Common myeloid progenitor, CD34-positive (primary cell): ENCODE data around the gene ST7.

Source experiments
- CTCF ChIA-PET: fragments of 350-600 bp; sonication (Branson Sonifier 250); formaldehyde crosslinking; loops from one replicate; lab custom pipeline; 2021; ENCODE audit warnings: antibody characterized with exemption; lab: Charles Lee
- POLR2A ChIA-PET: fragments of 350-600 bp; sonication (Branson Sonifier 250); formaldehyde crosslinking; loops from one replicate; lab custom pipeline; 2021; ENCODE audit warnings: antibody characterized with exemption; lab: Charles Lee
- DNase-seq, 3 donors: peaks; one replicate each; pipeline versions ENCODE4 v3.0.0 to v3.0.0-alpha.2; 2013
- H3K27ac ChIP-seq, 2 experiments: 1 replicate in 1 of 2; 2 replicates in 1 of 2; pipeline ENCODE4 v1.7.0; 2013; ENCODE audit warnings: inconsistent platforms in 2 of 2, low read length in 2 of 2, mild to moderate bottlenecking in 2 of 2, low read depth in 1 of 2, moderate library complexity in 1 of 2; ENCODE audit not compliant: severe bottlenecking in 2 of 2, insufficient read depth in 1 of 2, poor library complexity in 1 of 2
- H3K27me3 ChIP-seq, 5 experiments: replicated peaks in 2 of 5; 1 replicate in 3 of 5; 2 replicates in 2 of 5; pipeline versions ENCODE4 v1.6.1 to v1.7.0; 2013; ENCODE audit warnings: low read length in 4 of 5, mild to moderate bottlenecking in 2 of 5, moderate library complexity in 2 of 5, inconsistent platforms in 1 of 5; ENCODE audit not compliant: insufficient read depth in 5 of 5, control insufficient read depth in 4 of 5
- H3K36me3 ChIP-seq, 4 experiments: 1 replicate in 2 of 4; 2 replicates in 2 of 4; pipeline versions ENCODE4 v1.6.1 to v1.7.0; 2013; ENCODE audit warnings: low read length in 3 of 4, control low read depth in 1 of 4, mild to moderate bottlenecking in 1 of 4; ENCODE audit not compliant: control insufficient read depth in 4 of 4, insufficient read depth in 4 of 4
- H3K4me1 ChIP-seq, 4 experiments: 1 replicate in 3 of 4; 2 replicates in 1 of 4; pipeline versions ENCODE4 v1.6.1 to v1.7.1; 2013; ENCODE audit warnings: low read length in 3 of 4, mild to moderate bottlenecking in 3 of 4, control low read depth in 1 of 4, inconsistent platforms in 1 of 4, moderate library complexity in 1 of 4; ENCODE audit not compliant: control insufficient read depth in 4 of 4, insufficient read depth in 4 of 4; ENCODE audit errors: control extremely low read depth in 1 of 4
- H3K4me3 ChIP-seq, 7 experiments: 1 replicate in 4 of 7; 2 replicates in 3 of 7; pipeline versions ENCODE4 v1.5.1 to v1.7.0; 2013; ENCODE audit warnings: mild to moderate bottlenecking in 7 of 7, low read length in 6 of 7, moderate library complexity in 6 of 7, inconsistent platforms in 2 of 7, low read depth in 2 of 7, control low read depth in 1 of 7; ENCODE audit not compliant: insufficient read depth in 4 of 7, control insufficient read depth in 1 of 7; ENCODE audit errors: extremely low read depth in 1 of 7
- H3K9me3 ChIP-seq, 5 experiments: 1 replicate in 4 of 5; 2 replicates in 1 of 5; pipeline versions ENCODE4 v1.6.1 to v1.7.1; 2013; ENCODE audit warnings: low read length in 4 of 5, mild to moderate bottlenecking in 2 of 5, inconsistent platforms in 1 of 5, low read depth in 1 of 5, moderate library complexity in 1 of 5; ENCODE audit not compliant: control insufficient read depth in 4 of 5, insufficient read depth in 2 of 5; ENCODE audit errors: control extremely low read depth in 1 of 5
- WGBS: methylation state at CpG from one replicate; pipeline ENCODE4 v1.1.5; 2013; ENCODE audit not compliant: insufficient coverage; 5-methylcytosine and 5-hydroxymethylcytosine counted together

The ST7 gene

DNA sequence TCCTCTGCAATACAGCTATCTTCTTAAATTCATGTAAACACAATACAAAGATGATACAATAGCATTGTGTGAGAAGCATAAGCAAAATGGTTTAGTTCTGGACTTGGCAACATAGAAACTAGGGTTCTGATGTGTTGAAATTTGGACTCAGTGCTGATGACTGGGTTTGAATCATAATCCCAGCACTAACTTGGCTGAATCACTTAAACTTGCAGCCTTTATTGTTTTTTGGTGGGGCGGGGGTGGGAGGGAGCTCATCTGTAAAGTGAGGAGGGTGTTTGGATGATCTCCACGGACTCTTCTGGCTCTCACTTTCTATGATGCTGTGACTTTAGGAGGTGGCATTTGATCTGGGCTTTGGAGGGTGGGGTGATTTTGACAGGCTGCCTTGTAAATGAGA lies 211.3 kb downstream of the ST7 start:
- Histone ChIP-seq H3K4me1 (no peaks in the 10 kb centered on the region), H3K36me3 (peaks cover 0 to 5% (median 0%) of the 10 kb centered on the region in 4 experiments), H3K9me3 (no peaks in the 10 kb centered on the region), H3K4me3 (no peak overlapping the region), H3K27ac (no peak overlapping the region), H3K27me3 (no peaks in the 10 kb centered on the region)
- DNase-seq: no peak
- WGBS: no CpG with 5 or more reads among the region's 2 CpGs
- ChIA-PET POLR2A (no interaction called here), CTCF (interaction anchor here (1.9 kb wide), 1 partner anchor 15 kb away, joined by 4 read pairs; no protein-coding TSS in a partner anchor)

GRCh38 chr7:117165656-117166055 lies 212.4 kb downstream of the ST7 start:
- Histone ChIP-seq H3K4me1 (no peaks in the 10 kb centered on the region), H3K9me3 (no peaks in the 10 kb centered on the region), H3K36me3 (peaks cover 0 to 5% (median 0%) of the 10 kb centered on the region in 4 experiments), H3K27ac (no peak overlapping the region), H3K27me3 (no peaks in the 10 kb centered on the region), H3K4me3 (no peak overlapping the region)
- no peak for DNase-seq
- WGBS: 100% methylated on average over 3 of the region's 4 CpGs
- POLR2A ChIA-PET: no interaction called here
- CTCF ChIA-PET: interaction anchor here (1.9 kb wide), 1 partner anchor 16 kb away, joined by 4 read pairs; no protein-coding TSS in a partner anchor

DNA sequence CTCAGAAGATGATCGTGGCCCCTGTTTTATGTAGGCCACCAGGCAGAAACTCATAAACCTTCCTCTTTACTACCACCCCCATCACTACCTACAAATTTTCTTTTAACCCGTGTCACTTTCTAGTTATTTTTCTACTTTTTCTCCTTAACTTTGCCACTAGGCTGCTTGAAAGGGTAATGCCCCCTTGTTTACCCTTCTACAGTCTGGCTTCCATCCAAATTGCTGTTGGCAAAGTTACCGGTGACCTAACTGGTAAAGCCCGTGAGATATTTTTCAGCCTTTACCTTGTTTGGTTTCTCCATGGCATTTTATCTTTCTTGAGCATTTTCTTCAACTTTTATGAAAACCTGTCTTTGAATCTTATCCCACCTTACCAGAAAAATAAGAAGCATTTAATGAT lies 216.6 kb downstream of the ST7 start:
- no peak for DNase-seq
- 80% methylated on average over 4 of the region's 4 CpGs for WGBS
- no peaks in the 10 kb centered on the region for H3K4me1 ChIP-seq
- no peak overlapping the region for H3K4me3 ChIP-seq
- no peaks in the 10 kb centered on the region for H3K27me3 ChIP-seq
- POLR2A ChIA-PET: no interaction called here
- no peak overlapping the region for H3K27ac ChIP-seq
- peaks cover 3 to 21% (median 20%) of the 10 kb centered on the region in 4 experiments for H3K36me3 ChIP-seq
- CTCF ChIA-PET: no interaction called here
- H3K9me3 ChIP-seq: no peaks in the 10 kb centered on the region

- Histone ChIP-seq H3K4me3 (no peak overlapping the region), H3K36me3 (peaks cover 3 to 21% (median 20%) of the 10 kb centered on the region in 4 experiments), H3K27ac (no peak overlapping the region), H3K4me1 (no peaks in the 10 kb centered on the region), H3K27me3 (no peaks in the 10 kb centered on the region), H3K9me3 (no peaks in the 10 kb centered on the region)
- ChIA-PET POLR2A (no interaction called here), CTCF (no interaction called here)
- no peak for DNase-seq
- 97% methylated on average over 4 of the region's 4 CpGs for WGBS
Measured at GRCh38 chr7:117171106-117171505, 217.8 kb downstream of the ST7 start.

DNA sequence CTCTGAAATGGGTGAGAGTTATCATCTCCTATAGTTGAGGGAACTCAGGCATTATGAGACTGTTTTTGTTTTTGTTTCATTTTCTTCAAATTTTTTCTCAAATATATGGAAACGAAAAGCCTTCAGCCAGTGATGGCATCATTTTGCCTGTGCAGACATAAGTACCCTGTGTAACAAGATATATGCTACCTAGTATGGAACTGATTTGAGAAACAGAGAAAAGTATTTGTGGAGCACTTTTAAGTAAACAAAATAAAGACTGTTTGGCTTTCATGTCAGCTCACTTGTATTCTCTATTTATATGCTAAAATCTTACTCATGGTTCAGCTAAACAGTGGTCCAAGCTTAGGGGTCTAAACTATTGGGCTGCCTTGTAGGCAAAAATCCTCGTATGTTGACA lies 219.0 kb downstream of the ST7 start:
- DNase-seq: no peak
- POLR2A ChIA-PET: no interaction called here
- no peaks in the 10 kb centered on the region for H3K27me3 ChIP-seq
- CTCF ChIA-PET: no interaction called here
- H3K9me3 ChIP-seq: no peaks in the 10 kb centered on the region
- no peak overlapping the region for H3K4me3 ChIP-seq
- 94% methylated on average over 2 of the region's 2 CpGs for WGBS
- H3K4me1 ChIP-seq: no peaks in the 10 kb centered on the region
- H3K36me3 ChIP-seq: peaks cover 3 to 26% (median 20%) of the 10 kb centered on the region in 4 experiments
- no peak overlapping the region for H3K27ac ChIP-seq

GRCh38 chr7:117173035-117173770 lies 219.9 kb downstream of the ST7 start:
- Histone ChIP-seq H3K36me3 (peaks cover 3 to 26% (median 20%) of the 10 kb centered on the region in 4 experiments), H3K9me3 (no peaks in the 10 kb centered on the region), H3K27me3 (no peaks in the 10 kb centered on the region), H3K4me1 (no peaks in the 10 kb centered on the region), H3K27ac (no peak overlapping the region), H3K4me3 (no peak overlapping the region)
- no peak for DNase-seq
- WGBS: 91% methylated on average over 5 of the region's 6 CpGs
- ChIA-PET CTCF (no interaction called here), POLR2A (no interaction called here)

DNA sequence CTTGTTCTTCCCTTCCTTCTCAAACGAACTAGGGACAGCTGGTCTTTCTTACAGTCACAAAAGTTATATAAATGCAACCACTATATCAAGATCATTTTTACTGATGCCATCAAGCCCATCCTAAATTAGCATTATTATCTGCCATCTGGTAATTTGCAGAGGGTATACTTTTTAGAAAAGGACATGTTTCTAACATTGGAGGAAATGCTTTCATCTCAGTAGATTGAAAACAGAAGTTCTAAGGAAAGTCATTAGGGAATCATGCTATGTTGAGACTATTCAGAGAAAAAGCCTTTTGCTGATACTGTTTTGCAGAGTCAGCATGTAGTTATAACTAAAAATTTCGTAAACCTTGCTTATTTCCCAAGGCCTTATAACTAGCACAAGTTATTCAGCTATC lies 222.9 kb downstream of the ST7 start:
- Histone ChIP-seq H3K4me1 (no peaks in the 10 kb centered on the region), H3K9me3 (no peaks in the 10 kb centered on the region), H3K27ac (no peak overlapping the region), H3K4me3 (no peak overlapping the region), H3K27me3 (no peaks in the 10 kb centered on the region), H3K36me3 (peaks cover 3 to 23% (median 15%) of the 10 kb centered on the region in 4 experiments)
- no peak for DNase-seq
- ChIA-PET CTCF (no interaction called here), POLR2A (no interaction called here)
- no CpG with 5 or more reads among the region's 2 CpGs for WGBS
